Transverse colon (tissue), 4 donors: Measurements from ENCODE around the gene NR5A2. TPM values are rescaled to one million over a fixed set of nuclear protein-coding genes. Genes with fewer than 3 reads are reported as not detected.

ENCODE experiments used
- DNase-seq: peaks from one replicate; pipeline ENCODE4 v3.0.0-alpha.2; 2019
- H3K27ac ChIP-seq, 4 donors: fragments of 200-600 bp; sonication (generic); 2 replicates each; pipeline ENCODE4 v1.5.1; 2016 to 2018; ENCODE audit warnings: inconsistent platforms in 4 of 4
- H3K27me3 ChIP-seq: fragments of 200-600 bp; sonication (generic); 2 replicates; pipeline ENCODE4 v1.5.1; 2017; ENCODE audit warnings: inconsistent platforms
- H3K36me3 ChIP-seq, 4 donors: fragments of 200-600 bp; sonication (generic); 2 replicates each; pipeline ENCODE4 v1.5.1; 2017 to 2019; ENCODE audit warnings: inconsistent platforms in 4 of 4
- H3K4me1 ChIP-seq, 4 donors: fragments of 200-600 bp; sonication (generic); 2 replicates each; pipeline ENCODE4 v1.5.1; 2017 to 2020; ENCODE audit warnings: inconsistent platforms in 4 of 4
- H3K4me3 ChIP-seq, 4 donors: fragments of 200-600 bp; sonication (generic); 1 replicate in 1 of 4; 2 replicates in 3 of 4; pipeline versions ENCODE4 v1.5.1 to v1.6.1; 2017 to 2019; ENCODE audit warnings: inconsistent platforms in 4 of 4
- H3K9me3 ChIP-seq, 2 donors: fragments of 200-600 bp; sonication (generic); 2 replicates each; pipeline ENCODE4 v1.5.1; 2017 to 2019; ENCODE audit warnings: inconsistent platforms in 2 of 2
- EP300 ChIP-seq: sonication (generic); formaldehyde crosslinking; IDR thresholded peaks from one replicate; pipeline ENCODE4 v1.6.1; 2017; ENCODE audit warnings: antibody characterized with exemption, low read depth
- POLR2A ChIP-seq: fragments of 450-650 bp; IDR thresholded peaks from one replicate; pipeline ENCODE4 v1.6.1; 2016; ENCODE audit warnings: antibody characterized with exemption, mild to moderate bottlenecking, moderate library complexity
- POLR2AphosphoS5 ChIP-seq, 3 donors: sonication (generic); formaldehyde crosslinking; IDR thresholded peaks; one replicate each; pipeline ENCODE4 v1.6.1; 2016; ENCODE audit warnings: antibody characterized with exemption in 3 of 3
- WGBS, 2 donors: methylation state at CpG; one replicate each; pipeline ENCODE4 v1.1.5; 2018; ENCODE audit warnings: low coverage in 1 of 2; 5-methylcytosine and 5-hydroxymethylcytosine counted together
- in situ Hi-C, 4 donors: fragments of 200-750 bp; cut with MboI; loops; one replicate each; pipeline versions ENCODE4 v1.15.0 to v1.15.1; 2017; ENCODE audit warnings: low sequenced_read_pairs in 3 of 4, low pct_ligation_motif_present in 1 of 4, low pct_unique_long_range_greater_than_20kb in 1 of 4
- intact Hi-C: fragments of 100-400 bp; cut with DNase I; formaldehyde crosslinking; loops from one replicate; pipeline ENCODE4 v1.15.1; 2023; ENCODE audit warnings: low total_unique reads
- total RNA-seq, 4 donors: library from RNA; depleted of rRNA; stranded (reverse); fragments of >200 nt; gene quantifications; one replicate each; pipeline ENCODE4 v1.1.0, GENCODE V29; 2016
- TF ChIP-seq, protein P1 (sequence below), 5 experiments: fragments of 200-600 bp in 3 of 5; fragments of 450-650 bp in 2 of 5; sonication (generic) in 3 of 5; IDR thresholded peaks; 1 replicate in 2 of 5; 2 replicates in 3 of 5; pipeline ENCODE4 v1.5.1; 2016 to 2017; ENCODE audit warnings: antibody characterized with exemption in 5 of 5, inconsistent platforms in 3 of 5, mild to moderate bottlenecking in 2 of 5, moderate library complexity in 1 of 5

NR5A2 gene
- total RNA-seq, 4 donors from 2014 or later, result 75.4 to 92.6 (median 85.4) TPM

DNA sequence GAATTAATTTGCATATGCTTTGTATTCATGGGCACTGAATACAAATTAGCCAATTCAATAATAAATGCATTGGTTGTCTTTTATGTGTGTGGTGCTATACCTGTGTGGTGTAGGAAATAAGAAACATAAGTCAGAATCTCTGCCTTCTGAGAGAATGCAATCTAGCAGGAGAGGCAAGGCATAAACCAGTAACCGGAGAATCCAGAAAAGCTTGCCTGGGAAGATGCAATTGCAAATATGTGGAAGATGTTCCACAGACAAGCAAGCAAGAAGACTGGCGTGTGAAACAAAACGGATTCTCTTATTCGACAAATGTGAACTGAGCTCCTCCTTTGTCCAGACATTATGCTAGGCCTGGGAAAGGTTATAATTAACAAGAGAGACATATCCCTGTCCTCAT, 134.3 kb downstream of the NR5A2 start:
- 92 to 93% methylated on average over 4 of the region's 4 CpGs for WGBS, 2 donors
- Histone ChIP-seq H3K27ac (no peak overlapping the region), H3K9me3 (no peaks in the 10 kb centered on the region), H3K4me1 (no peaks in the 10 kb centered on the region), H3K36me3 (no peaks in the 10 kb centered on the region), H3K4me3 (no peak overlapping the region), H3K27me3 (no peaks in the 10 kb centered on the region)
- no peak for DNase-seq
- intact Hi-C loops (no loop called here), in situ Hi-C loops (no loop called here)
- TF ChIP-seq EP300 (no peak), POLR2AphosphoS5 (IDR thresholded peaks at IDR 0.05) (no peak), POLR2A (no peak)
- TF ChIP-seq, protein P1, sequence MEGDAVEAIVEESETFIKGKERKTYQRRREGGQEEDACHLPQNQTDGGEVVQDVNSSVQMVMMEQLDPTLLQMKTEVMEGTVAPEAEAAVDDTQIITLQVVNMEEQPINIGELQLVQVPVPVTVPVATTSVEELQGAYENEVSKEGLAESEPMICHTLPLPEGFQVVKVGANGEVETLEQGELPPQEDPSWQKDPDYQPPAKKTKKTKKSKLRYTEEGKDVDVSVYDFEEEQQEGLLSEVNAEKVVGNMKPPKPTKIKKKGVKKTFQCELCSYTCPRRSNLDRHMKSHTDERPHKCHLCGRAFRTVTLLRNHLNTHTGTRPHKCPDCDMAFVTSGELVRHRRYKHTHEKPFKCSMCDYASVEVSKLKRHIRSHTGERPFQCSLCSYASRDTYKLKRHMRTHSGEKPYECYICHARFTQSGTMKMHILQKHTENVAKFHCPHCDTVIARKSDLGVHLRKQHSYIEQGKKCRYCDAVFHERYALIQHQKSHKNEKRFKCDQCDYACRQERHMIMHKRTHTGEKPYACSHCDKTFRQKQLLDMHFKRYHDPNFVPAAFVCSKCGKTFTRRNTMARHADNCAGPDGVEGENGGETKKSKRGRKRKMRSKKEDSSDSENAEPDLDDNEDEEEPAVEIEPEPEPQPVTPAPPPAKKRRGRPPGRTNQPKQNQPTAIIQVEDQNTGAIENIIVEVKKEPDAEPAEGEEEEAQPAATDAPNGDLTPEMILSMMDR (IDR thresholded peaks at IDR 0.05), result no peak

DNA sequence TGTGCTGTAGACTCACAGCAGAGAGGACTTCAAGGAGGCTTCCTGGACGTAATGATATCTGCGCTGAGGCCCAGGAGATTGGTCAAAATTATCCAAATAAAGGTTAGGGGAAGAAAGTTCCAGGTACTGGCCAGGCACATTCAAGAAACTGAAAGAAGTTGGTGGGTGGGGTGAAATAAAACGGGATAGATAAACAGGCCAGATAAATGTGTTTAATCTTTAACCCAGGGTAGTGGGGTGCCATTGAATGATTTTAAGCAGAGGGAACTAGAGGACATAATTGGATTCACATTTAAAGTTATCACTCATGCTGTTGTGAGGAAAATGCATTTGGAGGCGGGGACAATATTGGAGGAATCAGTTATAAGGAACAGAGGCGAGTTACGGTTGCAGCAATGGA, 134.7 kb downstream of the NR5A2 start:
- 72 to 80% methylated on average over 5 to 6 of the region's 6 CpGs for WGBS, 2 donors
- intact Hi-C loops, result no loop called here
- Histone ChIP-seq H3K9me3 (no peaks in the 10 kb centered on the region), H3K4me3 (no peak overlapping the region), H3K4me1 (no peaks in the 10 kb centered on the region), H3K27ac (no peak overlapping the region), H3K27me3 (no peaks in the 10 kb centered on the region), H3K36me3 (no peaks in the 10 kb centered on the region)
- TF ChIP-seq POLR2AphosphoS5 (IDR thresholded peaks at IDR 0.05) (no peak), EP300 (no peak), POLR2A (no peak)
- TF ChIP-seq, protein P1 (IDR thresholded peaks at IDR 0.05), result no peak
- in situ Hi-C loops, result no loop called here
- DNase-seq, result no peak

GRCh38 chr1:200162877-200163276, 135.4 kb downstream of the NR5A2 start:
- Histone ChIP-seq H3K4me1 (no peaks in the 10 kb centered on the region), H3K4me3 (no peak overlapping the region), H3K9me3 (no peaks in the 10 kb centered on the region), H3K27me3 (no peaks in the 10 kb centered on the region), H3K36me3 (no peaks in the 10 kb centered on the region), H3K27ac (no peak overlapping the region)
- in situ Hi-C loops (no loop called here), intact Hi-C loops (no loop called here)
- no peak for DNase-seq
- TF ChIP-seq, protein P1 (IDR thresholded peaks at IDR 0.05), result no peak
- TF ChIP-seq EP300, result no peak
- TF ChIP-seq POLR2A, result no peak
- no peak for TF ChIP-seq POLR2AphosphoS5 (IDR thresholded peaks at IDR 0.05)

- 91 to 100% methylated on average over 1 to 3 of the region's 3 CpGs for WGBS, 2 donors
- in situ Hi-C loops, result no loop called here
- H3K36me3 ChIP-seq, result no peaks in the 10 kb centered on the region
- intact Hi-C loops, result no loop called here
- H3K9me3 ChIP-seq, result no peaks in the 10 kb centered on the region
- no peaks in the 10 kb centered on the region for H3K27me3 ChIP-seq
- no peak for TF ChIP-seq EP300
- TF ChIP-seq, protein P1 (IDR thresholded peaks at IDR 0.05), result no peak
- no peaks in the 10 kb centered on the region for H3K4me1 ChIP-seq
- no peak overlapping the region for H3K4me3 ChIP-seq
- H3K27ac ChIP-seq, result no peak overlapping the region
- no peak for DNase-seq
Measured at GRCh38 chr1:200163911-200164310, 136.4 kb downstream of the NR5A2 start.
